T-cell (primary cell): ENCODE data around the gene PLXNA2. TPM values are rescaled to one million over a fixed set of nuclear protein-coding genes. Genes with fewer than 3 reads are reported as not detected.

ENCODE experiments used
- ATAC-seq, 4 experiments: fragments of 200-7000 bp in 3 of 4; fragments of 150-1000 bp in 1 of 4; cut with Tn5 transposase; replicated peaks in 1 of 4; 1 replicate in 3 of 4; 2 replicates in 1 of 4; pipeline ENCODE4 v1.10.0; 2021; ENCODE audit warnings: moderate library complexity in 3 of 4, mild to moderate bottlenecking in 2 of 4, moderate number of reproducible peaks in 1 of 4
- CTCF ChIA-PET, 2 donors: fragments of 300-600 bp; sonication (Branson Sonifier 250); formaldehyde crosslinking; loops; one replicate each; lab custom pipeline; 2022; ENCODE audit warnings: antibody characterized with exemption in 2 of 2; lab: Charles Lee
- POLR2A ChIA-PET, 2 donors: fragments of 300-600 bp; sonication (Branson Sonifier 250); formaldehyde crosslinking; loops; one replicate each; lab custom pipeline; 2022; ENCODE audit warnings: antibody characterized with exemption in 2 of 2; lab: Charles Lee
- DNase-seq, 35 experiments: peaks; one replicate each; pipeline versions ENCODE4 v3.0.0 to v3.0.0-alpha.2; 2013 to 2023
- H3K27ac ChIP-seq: one replicate; pipeline ENCODE4 v1.5.1; 2013; ENCODE audit warnings: low read length
- H3K27me3 ChIP-seq, 2 experiments: replicated peaks in 1 of 2; 1 replicate in 1 of 2; 2 replicates in 1 of 2; pipeline versions ENCODE4 v1.6.1 to v1.7.0; 2013; ENCODE audit warnings: low read length in 1 of 2, mixed read lengths in 1 of 2; ENCODE audit not compliant: control insufficient read depth in 2 of 2, insufficient read depth in 2 of 2; ENCODE audit errors: extremely low read depth in 1 of 2
- H3K36me3 ChIP-seq, 2 donors: 1 replicate in 1 of 2; 2 replicates in 1 of 2; pipeline versions ENCODE4 v1.6.1 to v1.7.0; 2013; ENCODE audit warnings: low read length in 1 of 2; ENCODE audit not compliant: control insufficient read depth in 2 of 2, insufficient read depth in 1 of 2; ENCODE audit errors: extremely low read depth in 1 of 2
- H3K4me1 ChIP-seq, 2 experiments: 1 replicate in 1 of 2; 2 replicates in 1 of 2; pipeline versions ENCODE4 v1.6.1 to v1.7.0; 2013; ENCODE audit warnings: low read length in 2 of 2, mixed read lengths in 1 of 2; ENCODE audit not compliant: insufficient read depth in 2 of 2, control insufficient read depth in 1 of 2; ENCODE audit errors: extremely low read depth in 1 of 2
- H3K4me3 ChIP-seq, 2 donors: 1 replicate in 1 of 2; 2 replicates in 1 of 2; pipeline versions ENCODE4 v1.5.1 to v1.7.0; 2013; ENCODE audit warnings: mild to moderate bottlenecking in 2 of 2, low read length in 1 of 2, moderate library complexity in 1 of 2; ENCODE audit not compliant: control insufficient read depth in 1 of 2; ENCODE audit errors: extremely low read depth in 1 of 2
- H3K9me3 ChIP-seq: 2 replicates; pipeline ENCODE4 v1.7.0; 2013
- H3K27ac Mint-ChIP-seq, 2 donors: one replicate each; pipeline ENCODE4 v1.8.0; 2020 to 2021; ENCODE audit warnings: mild to moderate bottlenecking in 2 of 2, mixed read lengths in 2 of 2
- H3K27me3 Mint-ChIP-seq, 2 donors: one replicate each; pipeline ENCODE4 v1.8.0; 2021 to 2022; ENCODE audit warnings: mixed read lengths in 2 of 2
- H3K36me3 Mint-ChIP-seq: one replicate; pipeline ENCODE4 v1.8.0; 2021; ENCODE audit warnings: mixed read lengths
- H3K4me1 Mint-ChIP-seq, 3 donors: one replicate each; pipeline ENCODE4 v1.8.0; 2020 to 2022; ENCODE audit warnings: mixed read lengths in 3 of 3, mild to moderate bottlenecking in 1 of 3
- H3K4me3 Mint-ChIP-seq, 3 donors: one replicate each; pipeline ENCODE4 v1.8.0; 2020 to 2022; ENCODE audit warnings: mild to moderate bottlenecking in 3 of 3, mixed read lengths in 3 of 3, moderate library complexity in 3 of 3
- H3K9me3 Mint-ChIP-seq, 3 donors: one replicate each; pipeline ENCODE4 v1.8.0; 2020 to 2022; ENCODE audit warnings: mixed read lengths in 3 of 3
- WGBS: methylation state at CpG from one replicate; pipeline ENCODE4 v1.1.5; 2013; ENCODE audit warnings: missing lambda C conversion rate; ENCODE audit not compliant: insufficient coverage; 5-methylcytosine and 5-hydroxymethylcytosine counted together
- total RNA-seq, 35 experiments: library from RNA in 6 of 35; stranded (reverse) in 6 of 35; fragments of 120-200 nt in 1 of 35; gene quantifications; one replicate each; pipeline versions ENCODE4 v1.2.1 to v1.2.4 and lab custom pipeline; 2013 to 2026

PLXNA2 gene
- total RNA-seq, 5 donors from 2014 or later (not counting 1 experiment from before 2014, with no cell fraction given), result 1.3 to 2.6 (median 2.2) TPM

GRCh38 chr1:208243527-208243966 lies 637 bp downstream of the PLXNA2 start:
- peak; percentile 15 to 36 (median 29) for ATAC-seq
- H3K27ac Mint-ChIP-seq, result no peak overlapping the region
- CTCF ChIA-PET, result interaction anchor here (3.2 to 5.9 kb wide), 2 partner anchors 221 kb away, joined by 30 to 81 read pairs; no protein-coding TSS in a partner anchor
- peaks cover 15 to 18% of the 10 kb centered on the region in 2 donors for H3K27me3 Mint-ChIP-seq
- peak overlapping the region; percentile 70 to 83 (median 82) for H3K4me3 Mint-ChIP-seq
- 1% methylated on average over 54 of the region's 54 CpGs for WGBS
- no peaks in the 10 kb centered on the region for H3K9me3 Mint-ChIP-seq
- POLR2A ChIA-PET, result interaction anchor here in 1 of 2 donors (0.6 kb wide), 2 partner anchors 30 to 48 kb away, joined by 3 read pairs; no protein-coding TSS in a partner anchor
- H3K4me3 ChIP-seq, result peak overlapping the region; percentile 68 to 93
- H3K9me3 ChIP-seq, result no peaks in the 10 kb centered on the region
- no peak overlapping the region for H3K27ac ChIP-seq
- H3K36me3 Mint-ChIP-seq, result no peaks in the 10 kb centered on the region
- peaks cover 4 to 14% of the 10 kb centered on the region in 2 experiments for H3K4me1 ChIP-seq
- peaks cover 9 to 55% of the 10 kb centered on the region in 2 experiments for H3K27me3 ChIP-seq
- no peaks in the 10 kb centered on the region for H3K36me3 ChIP-seq
- DNase-seq, result peak in 8 of 35 experiments; percentile 1 to 40 (median 18)
- peaks cover 8 to 12% (median 8%) of the 10 kb centered on the region in 3 donors for H3K4me1 Mint-ChIP-seq

DNA sequence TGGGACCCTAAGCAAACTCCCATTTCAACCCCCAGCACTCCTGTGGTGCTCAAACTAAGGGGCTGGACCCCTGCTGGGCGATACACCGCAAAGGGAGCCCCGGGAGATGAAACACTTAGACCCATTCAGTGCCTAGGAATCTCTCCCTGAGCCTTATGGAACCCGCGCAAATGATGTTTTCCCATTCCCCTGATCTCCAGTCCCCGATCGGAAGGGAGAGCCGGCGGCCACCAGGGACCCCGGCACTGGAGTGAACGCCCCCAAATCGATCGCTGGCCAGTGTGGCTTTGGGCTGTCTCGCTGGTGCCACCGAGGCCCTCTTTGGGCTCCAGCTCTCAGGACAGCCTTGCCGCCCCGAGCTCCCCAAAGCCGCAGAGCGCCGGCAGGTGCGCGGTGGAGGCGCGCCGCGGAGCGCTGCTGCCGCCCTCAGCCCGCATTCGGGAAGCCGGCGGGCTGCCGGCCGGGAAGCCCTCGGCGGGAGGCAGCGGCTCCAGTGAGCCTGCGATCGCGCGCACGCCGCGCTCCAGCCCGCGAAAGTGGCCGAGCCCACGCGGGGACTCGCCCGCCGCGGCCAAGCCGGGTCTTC lies 1.1 kb downstream of the PLXNA2 start:
- 6% methylated on average over 54 of the region's 54 CpGs for WGBS
- H3K27ac ChIP-seq, result no peak overlapping the region
- H3K36me3 Mint-ChIP-seq, result no peaks in the 10 kb centered on the region
- peaks cover 15 to 23% of the 10 kb centered on the region in 2 donors for H3K27me3 Mint-ChIP-seq
- POLR2A ChIA-PET, result no interaction called here
- no peaks in the 10 kb centered on the region for H3K9me3 ChIP-seq
- H3K4me3 ChIP-seq, result peak overlapping the region in 1 of 2 donors; percentile 93
- H3K4me1 Mint-ChIP-seq, result peaks cover 8 to 12% (median 8%) of the 10 kb centered on the region in 3 donors
- ATAC-seq, result peak; percentile 4 to 15 (median 14)
- no peaks in the 10 kb centered on the region for H3K9me3 Mint-ChIP-seq
- CTCF ChIA-PET, result interaction anchor here in 1 of 2 donors (5.9 kb wide), 1 partner anchor 220 kb away, joined by 81 read pairs; no protein-coding TSS in a partner anchor
- no peak overlapping the region for H3K27ac Mint-ChIP-seq
- H3K4me1 ChIP-seq, result peaks cover 4 to 14% of the 10 kb centered on the region in 2 experiments
- peak in 6 of 35 experiments; percentile 4 to 32 (median 11) for DNase-seq
- no peaks in the 10 kb centered on the region for H3K36me3 ChIP-seq
- H3K4me3 Mint-ChIP-seq, result peak overlapping the region; percentile 72 to 77 (median 75)
- peaks cover 9 to 53% of the 10 kb centered on the region in 2 experiments for H3K27me3 ChIP-seq

- H3K27me3 Mint-ChIP-seq, result peaks cover 17 to 30% of the 10 kb centered on the region in 2 donors
- Histone ChIP-seq H3K4me3 (no peak overlapping the region), H3K9me3 (no peaks in the 10 kb centered on the region), H3K4me1 (peaks cover 4 to 14% of the 10 kb centered on the region in 2 experiments), H3K27ac (no peak overlapping the region), H3K36me3 (no peaks in the 10 kb centered on the region), H3K27me3 (peaks cover 9 to 51% of the 10 kb centered on the region in 2 experiments)
- ATAC-seq (no peak), DNase-seq (no peak)
- H3K36me3 Mint-ChIP-seq, result no peaks in the 10 kb centered on the region
- no peak overlapping the region for H3K27ac Mint-ChIP-seq
- no peaks in the 10 kb centered on the region for H3K9me3 Mint-ChIP-seq
- CTCF ChIA-PET, result interaction anchor here in 1 of 2 donors (1.2 kb wide), 1 partner anchor 220 kb away, joined by 5 read pairs; no protein-coding TSS in a partner anchor
- peaks cover 8 to 12% (median 9%) of the 10 kb centered on the region in 3 donors for H3K4me1 Mint-ChIP-seq
- WGBS, result 97% methylated on average over 3 of the region's 3 CpGs
- POLR2A ChIA-PET, result no interaction called here
- H3K4me3 Mint-ChIP-seq, result peak overlapping the region; percentile 72 to 77 (median 75)
Measured at GRCh38 chr1:208242146-208242545, 2.0 kb downstream of the PLXNA2 start.

DNA sequence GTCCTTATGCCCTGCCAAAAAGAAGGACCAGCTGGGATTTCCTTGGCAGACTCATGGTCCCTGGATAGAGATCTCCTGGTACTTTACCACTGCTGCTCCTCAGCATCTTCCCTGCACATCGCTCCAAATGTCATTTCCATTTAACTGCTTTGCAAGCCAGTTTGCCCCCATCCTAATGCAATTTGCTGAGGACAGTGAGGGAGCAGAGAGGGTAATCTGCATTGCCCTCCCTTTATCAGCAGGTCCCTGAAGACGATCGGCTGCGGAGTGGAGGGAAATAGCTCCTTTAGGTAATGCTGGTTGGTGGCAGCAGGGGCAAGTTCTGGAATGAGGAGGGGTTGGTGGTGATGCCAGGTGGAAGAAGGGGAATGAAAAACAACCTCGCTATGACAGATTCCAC lies 2.7 kb downstream of the PLXNA2 start:
- peaks cover 4 to 17% of the 10 kb centered on the region in 2 experiments for H3K4me1 ChIP-seq
- H3K4me3 ChIP-seq, result no peak overlapping the region
- H3K4me3 Mint-ChIP-seq, result peak overlapping the region in 2 of 3 donors; percentile 75 to 77
- no peak for ATAC-seq
- no peak overlapping the region for H3K27ac Mint-ChIP-seq
- H3K9me3 ChIP-seq, result no peaks in the 10 kb centered on the region
- peaks cover 20 to 35% of the 10 kb centered on the region in 2 donors for H3K27me3 Mint-ChIP-seq
- H3K4me1 Mint-ChIP-seq, result peaks cover 15 to 17% (median 15%) of the 10 kb centered on the region in 3 donors
- POLR2A ChIA-PET, result no interaction called here
- no peak for DNase-seq
- H3K36me3 ChIP-seq, result no peaks in the 10 kb centered on the region
- H3K27ac ChIP-seq, result no peak overlapping the region
- H3K9me3 Mint-ChIP-seq, result no peaks in the 10 kb centered on the region
- WGBS, result 89% methylated on average over 3 of the region's 5 CpGs
- H3K36me3 Mint-ChIP-seq, result no peaks in the 10 kb centered on the region
- CTCF ChIA-PET, result interaction anchor here (1.2 kb wide), 2 partner anchors 219 to 220 kb away, joined by 5 to 6 read pairs; no protein-coding TSS in a partner anchor
- peaks cover 9 to 58% of the 10 kb centered on the region in 2 experiments for H3K27me3 ChIP-seq

DNA sequence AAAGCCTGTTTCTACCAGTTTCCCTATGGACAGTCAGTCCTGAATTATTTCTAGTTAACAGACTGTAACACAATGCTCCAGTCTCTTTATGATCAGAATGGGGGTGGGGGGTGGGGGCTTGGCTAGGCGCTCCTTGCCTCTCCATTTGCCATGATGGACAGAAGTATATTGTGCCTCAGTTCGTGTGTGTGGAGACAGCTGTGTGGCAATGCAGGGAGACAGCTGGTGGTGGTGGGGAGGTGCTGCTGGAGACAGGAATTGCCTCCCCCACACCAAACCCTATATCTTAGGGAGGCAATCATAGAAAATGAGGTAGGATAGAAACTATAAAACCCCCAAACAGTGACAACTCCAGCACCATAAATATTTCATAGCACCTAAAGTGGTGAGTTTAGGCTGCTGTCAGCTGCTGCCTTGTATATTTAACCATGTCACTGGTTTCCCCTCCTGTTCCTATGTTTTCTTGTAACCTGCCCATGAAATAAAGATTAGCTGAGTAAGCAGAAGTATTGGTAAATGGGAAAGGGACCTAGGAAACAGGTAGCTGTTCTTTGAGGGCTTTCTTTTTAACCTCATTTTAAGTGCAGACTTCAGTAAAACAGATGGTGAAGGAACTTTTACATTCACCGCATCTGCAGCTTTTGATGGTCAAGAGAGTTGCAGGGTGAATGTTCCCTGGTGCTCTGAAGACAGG lies 3.4 kb downstream of the PLXNA2 start:
- Histone ChIP-seq H3K36me3 (no peaks in the 10 kb centered on the region), H3K9me3 (no peaks in the 10 kb centered on the region), H3K27ac (no peak overlapping the region), H3K4me1 (peaks cover 4 to 24% of the 10 kb centered on the region in 2 experiments), H3K4me3 (no peak overlapping the region), H3K27me3 (peaks cover 9 to 65% of the 10 kb centered on the region in 2 experiments)
- POLR2A ChIA-PET, result no interaction called here
- H3K9me3 Mint-ChIP-seq, result no peaks in the 10 kb centered on the region
- CTCF ChIA-PET, result interaction anchor here (1.0 to 1.2 kb wide), 3 partner anchors 218 to 219 kb away, joined by 4 to 6 read pairs (median 5); no protein-coding TSS in a partner anchor
- H3K4me3 Mint-ChIP-seq, result no peak overlapping the region
- WGBS, result 86% methylated on average over 1 of the region's 3 CpGs
- H3K4me1 Mint-ChIP-seq, result peaks cover 20 to 24% (median 22%) of the 10 kb centered on the region in 3 donors
- H3K27ac Mint-ChIP-seq, result no peak overlapping the region
- ATAC-seq, result no peak
- DNase-seq, result no peak
- no peaks in the 10 kb centered on the region for H3K36me3 Mint-ChIP-seq
- peaks cover 20 to 40% of the 10 kb centered on the region in 2 donors for H3K27me3 Mint-ChIP-seq
